DMS53 treated with DMSO at 0.1 percent for 48 hours (cell line): Measurements from ENCODE around the gene LRRC14B.
"Not testable (repeated sequence)": the region's sequence is repeated elsewhere in the genome, so short reads cannot be mapped to it uniquely, and the experiment has no call there.

Source experiments
- DNase-seq: peaks from one replicate; lab custom pipeline; 2025; ENCODE audit not compliant: unreplicated experiment; lab: John Stamatoyannopoulos, UW

LRRC14B gene

DNA sequence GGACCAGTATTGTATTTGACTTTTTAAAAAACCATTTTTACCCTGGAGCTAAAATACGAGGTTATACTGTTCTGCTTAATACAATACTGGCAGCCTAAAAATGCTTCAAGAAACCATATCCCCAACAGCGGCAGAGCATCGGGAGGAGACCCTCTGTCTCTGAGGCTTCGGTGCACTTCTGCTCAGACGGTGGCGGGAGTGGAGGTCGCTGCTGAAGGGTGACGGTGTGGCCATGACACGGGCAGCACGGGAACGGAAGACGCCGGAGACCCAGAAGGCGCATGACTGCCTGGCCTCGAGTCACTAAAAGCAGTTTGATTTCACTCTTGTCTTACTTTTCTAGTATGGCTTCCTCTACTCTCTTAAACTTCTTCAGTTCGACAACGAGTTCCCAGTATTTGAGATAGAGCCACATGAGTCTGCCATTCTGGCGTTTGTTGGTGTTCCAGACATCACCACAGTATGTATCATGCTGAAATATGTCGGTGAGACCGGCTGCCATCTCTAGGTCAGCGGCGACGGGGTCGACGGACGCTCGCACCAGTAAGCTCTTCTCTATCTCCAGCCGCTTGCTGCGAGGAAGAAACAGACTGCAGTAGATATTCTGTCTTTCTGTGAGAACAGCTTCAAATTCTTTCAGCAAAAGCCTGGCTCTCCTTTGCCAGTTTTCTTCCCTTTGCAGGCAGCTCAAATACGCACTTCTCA lies 13.8 kb downstream of the LRRC14B start:
- DNase-seq: no peak

DNA sequence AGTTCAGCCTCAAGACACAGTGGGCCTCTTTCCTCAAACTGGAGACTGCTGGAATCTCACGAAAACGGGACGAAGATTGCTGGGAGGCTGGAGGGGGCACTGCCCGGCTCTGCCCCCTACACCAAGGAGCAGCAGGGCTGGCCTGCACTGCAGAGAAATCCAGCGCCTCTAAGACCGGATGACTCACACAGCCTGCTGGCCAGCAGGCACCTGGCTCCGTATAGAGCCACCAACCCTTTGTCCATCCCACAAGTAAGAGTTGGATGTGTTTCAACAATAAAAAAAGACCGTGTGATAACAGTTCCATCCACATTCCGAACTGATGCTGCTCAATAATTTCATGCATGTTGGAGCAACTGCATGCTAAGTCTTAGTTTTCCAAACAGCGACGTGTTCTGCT lies 15.1 kb downstream of the LRRC14B start:
- DNase-seq: no peak

DNA sequence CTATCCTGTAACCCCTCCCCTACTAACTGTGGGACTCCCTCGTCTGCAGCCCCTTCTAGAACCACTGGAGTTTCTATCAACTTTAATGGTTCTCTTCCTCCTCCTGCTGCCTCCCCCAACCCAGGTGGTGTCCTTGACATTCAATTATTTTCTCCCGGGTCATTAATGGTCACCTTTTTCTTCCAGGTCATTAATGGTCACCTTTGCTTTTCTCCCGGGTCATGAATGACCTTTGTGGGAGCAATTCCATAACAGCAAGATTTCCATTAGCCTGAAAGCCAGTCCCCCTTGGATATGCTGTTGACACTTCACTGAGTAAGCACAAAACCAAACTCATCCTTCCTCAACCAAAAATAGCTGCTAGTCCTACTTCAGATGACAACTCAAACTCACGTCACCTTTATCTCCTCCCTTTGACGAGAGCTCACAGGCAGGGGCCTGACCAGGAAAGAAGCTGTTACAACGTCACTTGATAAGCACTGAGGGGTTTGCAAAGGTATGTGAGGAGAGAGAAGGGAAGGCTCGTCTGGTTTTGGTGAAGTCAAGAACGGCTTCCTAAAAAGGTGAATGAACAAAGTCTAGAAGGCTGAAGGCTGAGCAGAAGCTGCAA lies 15.7 kb downstream of the LRRC14B start:
- DNase-seq: no peak

DNA sequence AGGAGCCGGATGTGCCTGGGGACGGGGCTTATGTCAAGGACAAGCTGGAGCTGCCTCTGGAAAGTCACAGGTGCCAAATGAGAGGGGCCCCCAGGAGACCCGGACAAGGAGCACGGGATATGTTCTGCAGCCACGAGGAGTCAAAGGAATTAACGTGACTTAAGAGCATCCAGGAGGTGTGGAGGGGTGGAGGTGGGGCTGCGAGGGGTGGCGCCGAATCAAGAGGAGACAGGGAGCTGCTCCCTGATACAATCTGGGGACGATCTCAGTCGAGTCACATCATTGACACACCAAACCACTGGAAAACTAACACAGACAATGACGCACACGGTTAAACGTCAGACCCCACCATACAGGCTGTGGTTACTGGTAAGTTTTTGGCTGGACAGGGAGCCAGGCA lies 16.3 kb downstream of the LRRC14B start:
- DNase-seq: no peak

DNA sequence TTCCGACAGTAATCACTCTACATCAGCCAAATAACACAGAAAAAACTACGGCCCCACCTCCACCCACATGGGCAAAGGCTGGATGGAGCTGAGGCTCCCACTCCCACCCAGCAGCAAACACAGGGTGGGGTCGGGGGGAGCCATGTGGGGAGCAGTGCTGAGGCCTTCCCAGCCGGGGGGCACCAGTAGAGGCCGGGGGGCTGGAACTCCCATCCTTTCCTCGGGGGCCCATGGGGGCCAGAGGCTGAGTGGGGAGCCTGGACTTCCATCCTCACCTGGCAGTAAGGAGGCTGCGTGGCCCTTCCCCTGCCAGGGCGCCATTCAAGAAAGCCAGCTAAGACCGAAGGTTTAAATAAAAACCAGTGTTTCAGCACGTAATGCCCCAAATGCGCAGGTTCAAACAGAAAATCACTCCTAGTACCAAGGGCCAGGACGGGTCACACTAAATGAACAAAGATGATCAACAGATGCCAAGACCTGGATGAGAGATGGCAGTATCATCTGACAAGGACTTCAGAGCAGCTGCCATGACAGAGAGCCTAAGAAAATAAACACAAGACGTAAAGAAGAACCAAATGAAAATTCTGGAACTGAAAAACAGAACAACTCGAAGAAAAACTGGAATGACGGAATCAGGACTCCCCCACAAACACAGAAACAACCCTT lies 17.3 kb downstream of the LRRC14B start:
- no peak for DNase-seq

DNA sequence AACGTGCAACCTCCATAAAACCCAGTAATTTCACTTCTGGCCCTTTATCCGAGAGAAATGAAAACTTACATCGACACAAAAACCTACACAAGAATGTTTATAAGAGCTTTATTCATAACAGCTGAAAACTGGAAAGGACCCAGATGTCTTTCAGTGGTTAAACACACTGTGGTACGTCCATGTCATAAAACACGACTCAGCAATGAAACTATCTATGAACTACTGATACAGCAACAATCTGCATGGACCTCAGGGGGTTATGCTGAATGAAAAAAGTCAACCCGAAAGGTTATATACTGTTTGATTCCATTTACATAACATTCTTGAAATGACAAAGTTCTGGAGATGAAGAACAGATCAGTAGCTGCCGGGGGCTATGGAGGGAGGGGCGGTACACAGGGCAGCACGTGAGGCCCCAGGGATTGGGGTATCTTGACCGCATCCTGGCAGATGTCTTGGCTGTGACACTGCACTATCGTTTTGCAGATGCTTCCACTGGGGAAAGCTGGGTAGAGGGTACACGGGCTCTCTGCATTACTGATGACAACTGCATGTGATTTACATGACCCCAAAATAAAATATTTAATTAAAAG lies 22.6 kb downstream of the LRRC14B start:
- no peak for DNase-seq

DNA sequence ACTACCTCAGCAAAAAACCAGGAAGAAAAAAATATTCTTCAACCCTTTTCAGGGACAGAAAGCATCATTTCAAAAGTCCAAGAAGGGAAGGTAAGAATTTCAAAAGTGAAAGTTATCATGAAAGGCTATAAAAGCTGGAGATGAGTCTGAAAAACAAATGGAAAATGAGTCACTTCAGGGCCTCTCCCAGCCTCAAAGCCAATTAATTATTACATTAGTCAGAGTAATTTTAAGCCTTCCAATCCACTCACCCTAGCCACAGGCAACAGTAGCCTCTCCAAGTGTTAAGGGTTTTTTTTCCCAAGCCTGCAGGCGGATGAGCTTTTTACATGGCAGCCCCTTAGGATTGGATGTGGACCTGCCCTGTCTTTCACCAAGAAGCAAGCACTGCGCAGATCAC lies 24.0 kb downstream of the LRRC14B start:
- not testable (repeated sequence) for DNase-seq

DNA sequence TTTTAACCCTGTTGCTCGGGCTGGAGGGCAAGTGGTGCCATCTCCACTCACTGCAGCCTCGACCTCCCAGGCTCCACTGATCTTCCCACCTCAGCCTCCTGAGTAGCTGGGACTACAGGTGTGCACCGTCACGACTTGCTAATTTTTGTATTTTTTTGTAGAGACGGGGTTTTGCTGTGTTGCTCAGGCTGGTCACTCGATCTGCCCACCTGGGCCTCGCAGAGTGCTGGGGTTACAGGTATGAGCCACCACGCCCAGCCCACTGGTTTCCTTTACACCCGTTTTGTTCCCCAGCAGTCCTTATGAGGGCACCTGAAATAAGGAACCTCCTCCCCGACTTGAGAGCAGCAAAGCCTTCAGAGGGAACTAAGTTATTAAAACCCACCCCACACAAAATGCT lies 24.8 kb downstream of the LRRC14B start:
- DNase-seq: not testable (repeated sequence)

DNA sequence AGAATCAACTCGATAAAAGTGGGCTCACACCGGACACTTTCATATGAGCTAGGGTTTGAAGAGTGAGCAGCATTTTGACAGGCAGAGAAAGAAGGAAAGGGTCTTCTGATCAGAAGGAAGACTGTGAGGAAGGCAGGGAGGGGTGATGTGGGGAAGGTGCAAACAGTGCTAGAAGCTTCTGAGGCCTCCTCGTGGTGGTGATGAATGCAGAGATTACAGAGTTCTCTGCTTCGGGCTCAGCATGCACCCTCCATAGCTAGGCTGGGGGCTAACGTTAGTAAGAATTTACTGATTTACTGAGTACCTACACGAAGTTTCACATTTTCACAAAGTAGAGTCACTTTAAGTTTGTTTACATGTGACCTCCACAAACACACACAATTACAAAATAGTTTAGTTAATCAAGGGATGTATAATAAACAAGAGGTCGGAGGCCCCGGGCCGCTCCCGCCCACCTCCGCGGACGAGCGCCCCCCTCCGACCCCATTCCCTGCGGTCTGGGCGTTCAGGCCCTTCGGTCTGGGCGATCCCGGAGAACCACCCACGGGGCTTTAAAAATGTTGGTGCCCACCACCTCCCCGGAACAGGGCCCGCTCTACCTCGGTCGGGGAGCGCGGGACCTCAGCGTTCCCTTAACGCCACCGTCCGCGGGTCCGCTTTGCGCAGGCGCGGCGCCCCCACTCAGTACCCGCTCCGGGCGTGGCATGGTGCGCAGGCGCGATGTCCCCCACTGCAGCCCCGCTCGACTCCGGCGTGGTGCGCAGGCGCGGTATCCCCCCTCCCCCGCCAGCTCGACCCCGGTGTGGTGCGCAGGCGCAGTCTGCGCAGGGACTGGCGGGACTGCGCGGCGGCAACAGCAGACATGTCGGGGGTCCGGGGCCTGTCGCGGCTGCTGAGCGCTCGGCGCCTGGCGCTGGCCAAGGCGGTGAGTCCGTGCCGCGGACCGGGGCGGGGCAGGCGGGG lies 26.5 kb downstream of the LRRC14B start, which contains the start of the genes CCDC127 and SDHA:
Gene CCDC127, minus strand, starts transcription at position 660 of the 963 bp plus-strand sequence. CDS start 1,304 bp downstream, outside the sequence.
Gene SDHA, plus strand, starts transcription at position 827 of the 963 bp plus-strand sequence. Its CDS starts 36 bp downstream, at position 863.
- DNase-seq: peak; percentile 90

DNA sequence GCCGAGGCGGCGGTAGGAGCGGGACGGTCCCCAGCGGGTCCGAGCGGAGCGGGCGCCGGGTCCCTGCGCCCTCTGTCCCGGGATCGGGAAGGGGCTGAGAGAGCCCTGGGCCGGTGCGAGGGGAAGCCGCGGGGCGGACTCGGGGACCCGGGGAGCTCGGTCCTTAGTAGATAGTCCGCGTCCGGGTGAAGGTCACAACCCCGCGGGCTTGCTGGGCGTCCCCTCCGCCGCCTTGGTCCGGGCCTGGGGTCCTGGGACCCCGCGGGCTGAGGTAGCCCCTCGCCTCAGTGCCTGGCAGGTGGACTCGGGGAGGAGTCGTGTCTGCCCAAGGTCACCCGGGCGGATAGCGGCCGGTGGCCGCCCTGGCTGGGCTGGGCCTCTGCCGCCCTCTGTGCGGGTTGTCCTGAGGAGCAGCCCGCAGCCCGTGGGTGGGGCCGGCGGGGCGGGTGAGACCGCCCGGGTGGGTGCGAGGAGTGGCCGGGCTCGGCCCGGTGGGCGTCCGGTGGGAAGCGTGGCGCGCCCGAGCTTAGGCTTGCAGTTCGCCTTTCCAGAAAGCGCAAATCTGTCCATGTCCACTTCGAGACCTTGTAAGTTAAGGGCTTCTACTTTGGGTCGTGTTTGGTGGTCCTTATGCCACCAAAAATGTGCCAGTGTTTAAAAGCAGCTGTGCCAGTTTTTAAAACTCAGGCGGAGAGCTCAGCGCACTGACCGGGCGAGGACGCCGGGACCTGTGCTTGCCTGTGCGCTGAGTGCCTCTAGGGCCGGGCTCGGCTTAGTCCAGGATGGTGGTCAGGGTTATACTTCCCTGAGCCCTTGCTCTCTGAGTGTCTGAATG lies 27.4 kb downstream of the LRRC14B start:
- no peak for DNase-seq

DNA sequence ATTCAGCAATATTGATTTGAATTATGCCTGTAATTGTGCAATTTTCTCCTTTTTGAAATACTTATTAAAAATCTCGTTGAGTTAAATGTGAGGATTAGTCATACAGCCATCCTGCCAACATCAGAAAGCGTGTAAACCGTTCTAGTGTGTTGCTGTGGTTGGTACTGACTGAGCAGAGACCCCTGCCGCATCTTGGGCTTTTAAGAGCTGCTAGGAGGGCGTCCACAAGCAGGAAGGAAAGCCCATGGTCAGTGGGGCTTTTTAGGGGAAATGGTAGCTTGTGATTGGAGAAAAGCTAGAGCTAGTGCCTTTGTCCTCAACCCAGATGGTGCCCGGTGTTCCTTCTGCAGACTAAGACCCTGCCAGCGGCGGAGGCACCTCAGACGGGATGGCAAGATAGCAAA lies 28.2 kb downstream of the LRRC14B start:
- DNase-seq: no peak

DNA sequence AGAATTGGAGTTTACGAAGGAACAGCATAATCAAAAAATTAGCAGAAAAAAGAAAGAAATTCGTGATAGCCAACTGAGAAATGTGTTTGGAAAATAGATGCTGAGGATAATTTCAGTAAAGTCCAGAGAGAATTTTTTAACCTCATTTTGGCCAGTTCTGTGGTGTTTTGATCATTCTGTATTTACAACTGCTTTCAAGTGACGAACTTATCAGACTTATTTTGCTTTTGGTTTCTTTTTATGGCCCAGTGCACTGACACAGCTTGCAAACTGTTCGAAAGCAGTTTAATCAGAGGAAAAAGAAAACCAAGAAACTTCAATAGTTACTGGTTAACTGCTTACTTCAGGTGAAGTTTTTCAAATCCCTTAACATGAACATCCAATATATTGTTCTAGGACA lies 28.7 kb downstream of the LRRC14B start:
- no peak for DNase-seq

DNA sequence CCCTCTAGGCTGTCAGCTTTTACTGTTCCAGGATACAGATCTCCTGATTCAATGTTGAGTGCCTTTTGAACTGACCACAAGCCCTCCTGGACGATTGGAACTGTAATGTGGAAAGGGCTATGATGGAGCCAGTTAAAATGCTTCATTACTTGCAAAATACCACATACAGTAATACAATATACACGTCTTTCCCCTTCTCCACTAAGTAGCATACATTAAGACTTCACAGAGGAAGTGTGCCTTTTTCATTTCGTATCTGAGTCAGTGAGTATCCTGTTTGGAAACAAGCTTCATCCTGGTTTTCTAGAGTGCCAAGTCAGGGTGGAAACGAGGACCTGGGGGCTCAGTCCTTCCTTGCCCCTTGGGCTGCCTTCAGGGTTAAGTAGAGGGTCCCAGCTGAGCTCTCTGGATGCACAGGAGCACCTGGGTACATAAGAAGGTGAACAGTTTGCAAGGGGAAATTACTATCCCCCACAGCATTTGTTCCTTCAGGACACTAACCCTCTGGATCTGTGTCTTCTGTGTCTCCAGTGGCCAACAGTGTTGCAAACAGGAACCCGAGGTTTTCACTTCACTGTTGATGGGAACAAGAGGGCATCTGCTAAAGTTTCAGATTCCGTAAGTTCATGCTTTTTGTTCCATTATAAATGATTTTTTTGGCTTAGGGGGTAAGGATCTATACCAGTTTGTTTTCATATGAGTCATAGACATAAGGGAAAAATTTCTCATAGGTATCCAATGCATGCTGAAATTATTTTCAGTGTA lies 31.8 kb downstream of the LRRC14B start:
- not testable (repeated sequence) for DNase-seq

DNA sequence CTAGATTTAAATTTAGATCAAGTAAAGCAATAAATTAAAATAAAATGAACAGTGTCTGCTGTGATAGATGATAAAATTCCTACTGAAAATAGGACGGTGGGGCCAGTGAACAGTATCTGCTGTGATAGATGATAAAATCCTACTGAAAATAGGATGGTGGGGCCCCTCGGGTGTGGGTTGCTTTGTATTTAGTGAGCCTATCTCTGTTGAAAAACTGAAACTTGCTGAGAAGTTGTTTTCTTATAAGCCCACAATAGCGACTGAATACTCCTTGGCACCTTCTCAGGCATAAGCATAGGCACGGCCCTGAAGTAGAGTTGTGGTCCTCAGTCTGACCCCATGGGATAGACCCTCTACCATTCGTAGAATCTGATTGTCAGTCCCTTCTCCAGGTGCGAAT lies 32.5 kb downstream of the LRRC14B start:
- DNase-seq: no peak

DNA sequence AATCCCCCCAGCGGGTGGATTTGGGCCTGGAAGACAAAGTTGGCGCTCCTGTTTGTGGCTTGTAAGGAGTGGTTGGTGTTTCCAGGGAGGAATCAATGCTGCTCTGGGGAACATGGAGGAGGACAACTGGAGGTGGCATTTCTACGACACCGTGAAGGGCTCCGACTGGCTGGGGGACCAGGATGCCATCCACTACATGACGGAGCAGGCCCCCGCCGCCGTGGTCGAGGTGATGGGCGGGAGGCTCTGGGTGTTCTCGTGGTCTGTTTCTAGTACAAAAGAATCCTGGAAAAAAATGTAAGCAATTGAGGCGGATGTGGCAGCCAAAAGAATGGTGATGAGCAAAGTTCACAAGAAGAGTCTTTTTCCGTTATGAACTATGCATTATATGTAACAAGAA lies 34.0 kb downstream of the LRRC14B start:
- no peak for DNase-seq

DNA sequence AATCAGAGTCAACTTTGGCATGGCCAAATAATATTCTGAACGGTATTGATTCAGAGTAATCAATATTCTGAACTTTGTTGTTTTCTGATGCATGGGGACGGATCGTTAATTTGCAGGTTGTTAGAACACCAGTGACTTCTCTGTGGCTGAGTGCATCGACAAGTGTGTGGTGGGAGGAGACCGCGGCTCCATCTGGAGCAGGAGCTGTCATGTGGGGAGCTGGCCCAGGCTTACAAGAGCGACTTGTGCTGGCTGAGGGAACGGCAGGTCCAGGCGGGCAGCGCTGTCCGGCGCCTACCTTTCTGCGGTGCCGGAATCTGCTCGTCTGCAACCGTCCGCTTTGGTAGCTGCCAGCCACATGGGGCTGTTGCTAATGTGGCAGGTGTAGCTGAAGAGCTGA lies 36.1 kb downstream of the LRRC14B start:
- not testable (repeated sequence) for DNase-seq

DNA sequence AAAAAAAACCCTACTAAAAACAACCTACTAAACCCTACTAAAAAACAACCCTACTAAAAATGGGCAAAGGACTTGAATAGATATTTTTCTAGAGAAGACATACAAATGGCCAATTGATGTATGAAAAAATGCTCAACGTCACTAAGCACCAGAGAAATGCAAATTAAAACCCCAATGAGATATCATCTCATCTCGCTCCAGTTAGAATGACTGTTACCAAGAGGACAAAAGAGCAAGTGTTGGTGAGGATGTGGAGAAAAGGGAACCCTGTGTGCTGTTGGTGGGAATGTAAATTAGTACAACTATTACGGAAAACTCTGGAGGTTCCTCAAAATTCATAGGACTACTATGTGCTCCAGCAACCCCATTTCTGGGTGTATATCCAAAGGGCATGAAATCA lies 37.6 kb downstream of the LRRC14B start:
- DNase-seq: no peak

DNA sequence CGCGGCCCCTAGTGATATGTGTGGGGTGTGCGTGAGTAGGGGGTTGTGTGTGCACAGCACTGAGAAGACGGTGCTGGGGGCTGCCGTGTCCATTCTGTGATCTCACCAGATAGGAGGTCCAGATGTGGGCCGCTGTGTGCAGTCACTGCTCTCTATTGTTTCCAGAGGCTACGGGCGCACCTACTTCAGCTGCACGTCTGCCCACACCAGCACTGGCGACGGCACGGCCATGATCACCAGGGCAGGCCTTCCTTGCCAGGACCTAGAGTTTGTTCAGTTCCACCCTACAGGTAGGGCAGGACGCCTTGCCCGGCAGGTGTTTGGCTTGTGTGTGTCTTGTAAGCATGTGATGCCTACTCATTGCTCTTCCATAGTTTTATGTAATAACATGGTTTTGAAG lies 39.4 kb downstream of the LRRC14B start:
- no peak for DNase-seq

DNA sequence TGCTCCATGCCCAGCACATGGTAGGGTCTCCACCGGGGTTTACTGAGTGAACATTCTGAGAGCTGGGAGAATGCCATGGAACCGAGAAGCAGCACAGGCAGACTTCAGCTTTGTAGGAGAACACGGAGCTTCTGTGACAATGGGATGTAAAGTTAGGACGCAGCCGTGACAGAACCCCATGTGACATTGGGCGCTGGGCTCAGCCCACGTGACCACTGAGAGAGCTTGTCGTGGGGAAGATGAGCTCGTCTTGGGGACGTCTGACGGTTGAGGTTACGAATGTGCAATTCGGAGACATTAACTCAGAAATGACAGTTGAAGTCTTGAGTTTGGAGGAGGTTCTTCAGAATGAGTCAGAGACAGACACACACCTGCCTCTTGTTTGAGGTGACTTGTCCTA lies 40.4 kb downstream of the LRRC14B start:
- no peak for DNase-seq
